M059J (cell line): ENCODE data around the gene LYZL4. TPM values are rescaled to one million over a fixed set of nuclear protein-coding genes. Genes with fewer than 3 reads are reported as not detected.

Experiments
- DNase-seq: peaks from one replicate; pipeline ENCODE4 v3.0.0-alpha.2; 2012; ENCODE audit warnings: low read depth
- total RNA-seq: library from RNA; depleted of rRNA; stranded (reverse); fragments of >200 nt; shearing (Covaris generic); gene quantifications from 2 replicates; pipeline ENCODE4 v1.2.3, GENCODE V29; 2014; rRNA removed

LYZL4 gene, protein sequence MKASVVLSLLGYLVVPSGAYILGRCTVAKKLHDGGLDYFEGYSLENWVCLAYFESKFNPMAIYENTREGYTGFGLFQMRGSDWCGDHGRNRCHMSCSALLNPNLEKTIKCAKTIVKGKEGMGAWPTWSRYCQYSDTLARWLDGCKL
- total RNA-seq, result not detected in 2 replicates

GRCh38 chr3:42410370-42411131 lies at the start of gene LYZL4:
Gene LYZL4, minus strand, starts transcription at chr3:42410610. Its CDS starts 3,359 bp downstream, at chr3:42407251.
- no peak for DNase-seq

DNA sequence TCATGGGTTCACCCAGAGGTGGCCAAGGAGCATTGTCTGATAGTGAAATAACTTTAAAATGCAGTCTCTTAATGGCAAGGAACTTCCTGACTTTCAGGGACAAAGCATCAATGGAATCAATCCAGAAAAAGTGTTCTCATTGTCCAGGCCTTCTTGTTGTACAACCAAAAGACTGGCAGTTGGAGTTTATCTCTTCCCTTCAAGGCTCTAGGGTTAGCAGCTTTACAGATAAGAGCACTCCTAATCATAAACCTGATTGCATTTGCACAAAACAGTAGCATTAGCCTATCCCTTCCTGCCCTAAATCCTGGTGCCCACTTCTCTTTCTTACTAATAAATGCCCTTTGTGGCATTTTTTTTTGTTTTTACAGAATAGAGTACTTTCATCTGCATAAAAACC lies 48.7 kb upstream of the LYZL4 start:
- DNase-seq, result no peak

DNA sequence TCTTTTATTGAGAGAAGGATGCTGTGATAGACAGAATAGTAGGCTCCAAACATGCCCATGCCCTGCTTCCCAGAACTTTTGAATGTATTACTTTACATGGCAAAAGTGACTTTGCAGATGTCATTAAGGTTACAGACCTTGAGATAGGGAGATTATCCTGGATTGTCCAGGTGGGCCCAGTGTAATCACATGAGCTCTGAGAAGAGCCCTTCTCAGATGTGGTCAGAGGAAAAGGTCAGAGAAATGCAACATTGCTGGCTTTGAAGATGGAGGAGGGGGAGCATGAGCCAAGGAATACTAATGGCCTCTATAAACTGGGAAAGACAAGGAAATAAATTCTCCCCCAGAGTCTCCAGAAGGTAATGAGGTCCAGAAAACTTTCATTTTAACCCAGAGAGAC lies 45.8 kb upstream of the LYZL4 start:
- DNase-seq, result no peak

- DNase-seq, result no peak
These were observed 41.3 kb upstream of the LYZL4 start for GRCh38 chr3:42451546-42452230.

GRCh38 chr3:42451116-42451515 lies 40.7 kb upstream of the LYZL4 start:
- DNase-seq, result peak; percentile 6

GRCh38 chr3:42450567-42450966 lies 40.2 kb upstream of the LYZL4 start:
- no peak for DNase-seq

GRCh38 chr3:42447481-42447880 lies 37.1 kb upstream of the LYZL4 start:
- no peak for DNase-seq

DNA sequence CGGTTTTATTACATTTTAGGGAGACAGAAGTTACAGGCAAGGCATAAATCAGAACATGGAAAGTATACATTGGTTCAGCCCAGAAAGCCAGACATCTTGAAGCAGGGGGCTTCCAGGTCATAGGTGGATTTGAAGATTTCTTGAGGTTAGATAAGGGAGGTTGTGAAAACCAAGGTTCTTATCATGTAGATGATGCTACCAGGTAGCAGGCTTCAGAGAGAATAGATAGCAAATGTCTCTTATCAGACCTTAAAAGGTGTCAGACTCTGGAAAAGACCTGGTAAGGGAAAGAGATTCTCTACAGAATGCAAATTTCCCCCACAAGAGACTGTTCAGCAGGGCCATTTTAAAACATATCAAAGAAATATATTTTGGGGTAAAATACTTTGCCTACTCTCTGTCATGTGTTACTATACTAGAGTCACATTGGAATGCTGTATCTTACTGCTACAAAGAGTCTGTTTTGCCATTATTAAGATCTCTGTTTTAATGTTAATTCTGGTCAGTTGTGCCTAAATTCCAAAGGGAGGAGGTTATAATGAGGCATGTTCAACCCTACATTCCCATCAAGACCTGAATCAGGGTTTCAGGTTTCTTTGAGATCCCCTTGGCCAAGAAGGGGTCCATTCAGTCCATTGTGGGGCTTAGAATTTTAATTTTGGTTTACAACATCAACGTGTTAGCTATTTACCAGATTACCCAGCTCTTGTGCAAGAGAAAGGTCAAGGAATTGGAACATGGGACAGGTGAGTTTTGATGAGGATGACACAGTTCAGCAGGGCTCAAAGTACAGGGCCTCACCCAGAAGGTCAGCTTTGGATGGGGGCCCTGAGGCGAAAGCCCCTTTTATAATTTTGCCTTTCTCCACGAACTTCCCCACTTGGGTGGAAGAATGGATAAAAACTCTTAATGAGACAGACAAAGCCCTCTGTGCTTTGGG lies 36.0 kb upstream of the LYZL4 start:
- DNase-seq, result no peak

GRCh38 chr3:42443819-42444436 lies 33.5 kb upstream of the LYZL4 start:
- DNase-seq, result peak; percentile 60

DNA sequence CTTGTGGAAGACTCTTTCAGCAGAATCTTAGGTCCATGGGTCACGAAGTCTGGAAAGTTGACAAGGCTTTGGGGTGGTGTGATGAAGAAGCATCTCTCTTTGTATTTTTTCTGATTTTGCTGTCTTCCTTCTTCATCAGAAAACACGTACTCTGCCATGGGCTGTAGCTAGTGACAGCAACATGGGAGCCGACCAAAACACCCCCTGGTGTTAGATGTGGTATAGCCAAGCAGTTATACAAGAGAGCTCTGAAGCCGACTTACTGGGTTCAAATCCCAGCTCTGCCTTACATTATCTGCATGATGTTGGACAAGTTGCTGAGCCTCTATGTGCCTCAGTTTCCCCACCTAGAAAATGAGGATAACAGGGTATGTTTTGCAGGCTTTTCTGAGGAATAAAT lies 32.9 kb upstream of the LYZL4 start:
- DNase-seq, result no peak

DNA sequence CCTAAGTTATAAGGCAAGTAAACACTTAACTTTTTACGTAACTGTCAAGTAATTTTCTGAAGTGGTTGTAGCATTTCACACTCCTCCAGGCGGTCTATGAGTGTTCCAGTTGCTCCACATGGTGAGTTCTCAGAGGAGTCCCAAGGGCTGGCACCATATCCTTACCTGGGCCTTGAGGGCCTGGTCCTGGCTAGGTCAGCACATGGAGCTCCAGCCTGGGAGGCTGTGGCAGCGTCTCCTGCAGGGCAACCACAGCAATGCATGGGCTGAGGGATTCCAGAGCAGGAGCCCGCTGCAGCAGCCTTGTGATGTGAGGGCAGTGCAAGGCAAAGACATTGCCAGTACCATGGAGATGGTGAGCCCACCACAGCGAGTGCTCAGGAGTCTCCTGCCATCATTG lies 32.2 kb upstream of the LYZL4 start:
- no peak for DNase-seq

- no peak for DNase-seq
These were observed 31.4 kb upstream of the LYZL4 start for GRCh38 chr3:42441791-42442190.

DNA sequence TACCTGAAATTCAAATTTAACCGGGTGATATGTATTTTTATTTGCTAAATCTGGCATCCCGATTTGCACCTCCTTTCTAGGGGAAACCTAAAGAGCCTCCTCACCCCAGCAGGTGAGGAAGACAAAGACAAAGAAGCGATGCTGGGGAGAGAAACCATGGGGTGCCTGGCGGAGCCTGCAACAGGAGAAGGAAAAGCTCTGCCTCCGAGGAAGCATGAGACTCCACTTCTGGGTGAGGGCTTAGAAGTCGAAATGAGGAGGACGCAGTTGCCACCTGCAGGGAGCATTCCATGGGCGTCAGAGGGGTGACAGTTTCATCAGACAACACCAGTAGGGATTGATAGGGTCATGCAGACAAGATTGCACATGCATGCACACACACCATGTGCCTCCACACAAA lies 30.5 kb upstream of the LYZL4 start:
- no peak for DNase-seq

DNA sequence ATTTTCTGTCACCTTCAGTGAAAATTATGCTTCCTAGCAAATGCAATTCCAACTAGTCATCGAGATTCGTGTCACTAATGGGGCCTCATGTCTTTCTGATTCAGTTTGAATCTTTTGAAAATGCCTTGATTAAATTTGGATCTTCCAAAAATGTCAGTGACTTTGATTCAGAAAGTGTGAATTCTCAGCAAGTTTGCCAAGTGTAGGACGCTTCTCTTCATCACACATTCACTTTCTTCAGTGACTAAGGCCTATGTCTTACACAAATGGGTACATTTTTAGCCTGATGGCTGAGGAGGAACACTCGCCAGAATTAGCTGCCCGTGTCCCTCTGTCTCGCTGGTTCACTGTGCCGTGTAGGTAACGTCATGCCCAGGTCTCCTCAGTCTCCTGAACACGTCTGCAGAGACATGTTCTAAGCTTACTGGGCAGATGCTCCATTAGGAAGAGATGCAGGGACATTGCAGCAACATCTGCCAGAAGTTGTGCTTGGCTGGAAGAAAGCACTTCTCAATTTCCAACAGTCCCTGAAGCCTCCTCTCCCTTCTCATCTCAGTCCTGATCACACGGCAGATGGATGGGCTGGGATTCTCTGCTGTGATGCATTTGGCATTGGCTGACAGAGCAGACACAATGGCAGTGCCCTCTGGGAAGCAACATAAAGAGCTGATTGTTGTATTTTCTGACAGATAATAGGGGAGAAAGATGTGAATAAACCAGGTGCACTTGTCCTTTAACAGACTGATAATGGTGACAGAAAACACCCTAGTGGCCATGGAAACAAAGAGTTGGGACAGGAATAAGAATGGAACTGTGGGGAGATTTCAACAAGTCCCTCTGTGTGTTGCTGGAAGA lies 29.1 kb upstream of the LYZL4 start:
- DNase-seq, result no peak

DNA sequence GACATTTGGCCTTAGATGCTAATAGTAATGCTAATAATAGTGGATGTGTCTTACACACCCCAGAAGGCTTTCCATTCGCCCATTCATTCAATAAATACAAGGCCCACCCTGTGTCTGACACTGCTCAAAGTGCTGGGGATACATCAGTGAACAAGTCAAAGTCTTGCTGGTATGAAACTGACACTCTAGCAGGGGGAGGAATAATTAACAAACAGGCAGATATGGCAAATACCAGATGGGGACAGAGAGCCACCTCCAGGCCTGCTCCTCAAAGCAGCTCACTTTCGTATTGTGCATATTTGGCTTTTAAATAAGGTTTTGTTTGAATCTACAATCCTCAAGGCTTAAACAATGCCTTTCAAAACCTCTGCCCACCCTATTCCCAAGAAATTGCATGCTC lies 28.3 kb upstream of the LYZL4 start:
- DNase-seq, result no peak

- DNase-seq, result no peak
These were observed 27.8 kb upstream of the LYZL4 start for GRCh38 chr3:42438193-42438592.

DNA sequence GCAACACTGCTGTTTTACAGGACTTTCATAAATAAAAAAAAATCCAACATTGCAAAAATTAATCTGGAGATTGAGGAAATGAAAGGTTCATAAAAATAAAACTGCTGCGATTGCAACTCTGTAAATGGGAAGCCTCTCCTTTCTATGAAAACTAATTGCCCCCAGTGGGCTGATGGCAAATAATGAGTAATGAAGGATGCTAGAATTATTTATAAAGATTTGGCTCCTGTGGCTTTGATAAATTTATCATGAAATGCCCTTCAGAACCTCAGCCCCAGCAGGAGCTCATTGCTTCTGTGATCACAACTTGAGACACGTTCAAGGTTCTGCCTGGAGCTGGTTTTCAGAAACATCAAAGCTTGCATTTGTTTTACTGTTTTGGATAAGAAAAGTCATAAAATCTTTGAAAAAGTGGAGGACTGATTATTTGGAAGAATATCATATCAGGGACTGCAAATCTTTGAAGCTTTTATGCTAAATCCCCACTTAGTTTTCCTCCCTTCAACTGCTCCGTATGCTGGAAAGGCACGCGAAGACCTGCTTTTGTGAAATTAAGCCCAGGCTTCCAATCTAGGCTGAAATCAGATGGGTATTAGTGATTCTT lies 24.5 kb upstream of the LYZL4 start:
- no peak for DNase-seq

- no peak for DNase-seq
These were observed 22.1 kb upstream of the LYZL4 start for GRCh38 chr3:42432485-42432884.

DNA sequence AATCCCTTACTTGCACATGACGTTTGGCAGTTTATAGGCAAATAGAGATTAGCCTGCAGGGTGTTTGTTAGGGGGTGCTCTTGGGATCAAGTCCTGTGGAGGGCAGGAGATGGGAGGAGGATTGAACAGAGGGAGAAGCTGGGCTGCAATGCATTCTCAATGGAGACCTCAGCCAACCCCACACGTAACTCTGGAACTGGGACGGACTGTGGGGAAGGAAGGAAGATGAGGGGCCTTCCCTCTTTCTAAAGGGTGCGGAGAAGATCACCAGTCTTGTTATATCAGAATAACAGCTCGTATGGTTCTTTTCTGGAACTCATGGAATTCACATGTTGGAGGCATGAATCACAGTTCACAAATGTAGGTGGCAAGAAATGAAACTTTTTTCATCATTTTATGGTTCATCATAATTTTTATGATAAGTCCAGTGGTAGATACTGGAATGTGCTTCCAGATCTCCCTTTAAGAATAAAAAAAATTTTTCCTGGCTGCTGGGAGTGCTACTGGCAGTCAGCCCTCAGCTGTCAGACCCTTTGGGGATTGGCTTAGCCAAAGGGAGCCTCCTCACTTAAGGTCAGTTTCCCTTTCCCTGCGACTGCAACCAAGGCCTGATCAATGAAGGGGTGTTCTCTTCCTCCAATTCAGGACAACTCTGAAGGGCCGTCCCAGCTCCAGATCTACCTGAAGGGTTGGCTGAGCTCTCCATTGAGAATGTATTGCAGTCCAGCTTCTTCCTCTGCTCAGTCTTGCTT lies 20.5 kb upstream of the LYZL4 start:
- DNase-seq, result no peak
